ENCODE results near the gene PDE7B. TPM values are rescaled to one million over a fixed set of nuclear protein-coding genes. Genes with fewer than 3 reads are reported as not detected.

PDE7B gene
- 6.5 and 13.0 TPM in 2 replicates for total RNA-seq

- peak; percentile 88 to 96 for DNase-seq (ENCODE audit: low read depth in 2 of 2)
Observed at GRCh38 chr6:135851442-135852271, at the start of gene PDE7B. PDE7B (plus strand) TSS chr6:135851701.

- DNase-seq (ENCODE audit: low read depth in 2 of 2): no peak
Observed at GRCh38 chr6:135801755-135802465, 49.6 kb upstream of the PDE7B start.

- no peak for DNase-seq (ENCODE audit: low read depth in 2 of 2)
Observed at GRCh38 chr6:135810486-135810885, 41.0 kb upstream of the PDE7B start.

- DNase-seq (ENCODE audit: low read depth in 2 of 2): no peak
Observed at GRCh38 chr6:135811170-135811569, 40.3 kb upstream of the PDE7B start.

GRCh38 chr6:135811644-135812526 lies 39.6 kb upstream of the PDE7B start:
- no peak for DNase-seq (ENCODE audit: low read depth in 2 of 2)

- no peak for DNase-seq (ENCODE audit: low read depth in 2 of 2)
Observed at GRCh38 chr6:135813401-135813800, 38.1 kb upstream of the PDE7B start.

- no peak for DNase-seq (ENCODE audit: low read depth in 2 of 2)
Observed at GRCh38 chr6:135814043-135814442, 37.5 kb upstream of the PDE7B start.

- no peak for DNase-seq (ENCODE audit: low read depth in 2 of 2)
Observed at GRCh38 chr6:135815216-135815615, 36.3 kb upstream of the PDE7B start.

GRCh38 chr6:135817035-135817434 lies 34.5 kb upstream of the PDE7B start:
- DNase-seq (ENCODE audit: low read depth in 2 of 2): no peak

GRCh38 chr6:135819665-135820064 lies 31.8 kb upstream of the PDE7B start:
- no peak for DNase-seq (ENCODE audit: low read depth in 2 of 2)

- DNase-seq (ENCODE audit: low read depth in 2 of 2): no peak
Observed at GRCh38 chr6:135820340-135820739, 31.2 kb upstream of the PDE7B start.

GRCh38 chr6:135823851-135824250 lies 27.6 kb upstream of the PDE7B start:
- DNase-seq (ENCODE audit: low read depth in 2 of 2): no peak

GRCh38 chr6:135826236-135826804 lies 25.2 kb upstream of the PDE7B start:
- DNase-seq (ENCODE audit: low read depth in 2 of 2): no peak

GRCh38 chr6:135828021-135828420 lies 23.5 kb upstream of the PDE7B start:
- no peak for DNase-seq (ENCODE audit: low read depth in 2 of 2)

- DNase-seq (ENCODE audit: low read depth in 2 of 2): no peak
Observed at GRCh38 chr6:135830452-135830881, 21.0 kb upstream of the PDE7B start.

- DNase-seq (ENCODE audit: low read depth in 2 of 2): no peak
Observed at GRCh38 chr6:135831016-135831415, 20.5 kb upstream of the PDE7B start.

GRCh38 chr6:135832166-135832565 lies 19.3 kb upstream of the PDE7B start:
- no peak for DNase-seq (ENCODE audit: low read depth in 2 of 2)

- no peak for DNase-seq (ENCODE audit: low read depth in 2 of 2)
Observed at GRCh38 chr6:135833771-135834170, 17.7 kb upstream of the PDE7B start.

- no peak for DNase-seq (ENCODE audit: low read depth in 2 of 2)
Observed at GRCh38 chr6:135837735-135838449, 13.6 kb upstream of the PDE7B start.

GRCh38 chr6:135839121-135839520 lies 12.4 kb upstream of the PDE7B start:
- no peak for DNase-seq (ENCODE audit: low read depth in 2 of 2)
